GM12872 (cell line): ENCODE results near the gene CYP2W1.
A peak's percentile ranks its signal among the peaks of the same experiment; 100 is the strongest.

Experiments used
- CTCF ChIP-seq: IDR thresholded peaks from 3 replicates; pipeline ENCODE4 v1.5.1; 2011; ENCODE audit warnings: low read depth, mild to moderate bottlenecking, low read length, moderate library complexity; ENCODE audit not compliant: insufficient read depth

Gene CYP2W1

GRCh38 chr7:962401-963081 is 20.4 kb upstream of the CYP2W1 start:
- TF ChIP-seq CTCF, result no peak

DNA sequence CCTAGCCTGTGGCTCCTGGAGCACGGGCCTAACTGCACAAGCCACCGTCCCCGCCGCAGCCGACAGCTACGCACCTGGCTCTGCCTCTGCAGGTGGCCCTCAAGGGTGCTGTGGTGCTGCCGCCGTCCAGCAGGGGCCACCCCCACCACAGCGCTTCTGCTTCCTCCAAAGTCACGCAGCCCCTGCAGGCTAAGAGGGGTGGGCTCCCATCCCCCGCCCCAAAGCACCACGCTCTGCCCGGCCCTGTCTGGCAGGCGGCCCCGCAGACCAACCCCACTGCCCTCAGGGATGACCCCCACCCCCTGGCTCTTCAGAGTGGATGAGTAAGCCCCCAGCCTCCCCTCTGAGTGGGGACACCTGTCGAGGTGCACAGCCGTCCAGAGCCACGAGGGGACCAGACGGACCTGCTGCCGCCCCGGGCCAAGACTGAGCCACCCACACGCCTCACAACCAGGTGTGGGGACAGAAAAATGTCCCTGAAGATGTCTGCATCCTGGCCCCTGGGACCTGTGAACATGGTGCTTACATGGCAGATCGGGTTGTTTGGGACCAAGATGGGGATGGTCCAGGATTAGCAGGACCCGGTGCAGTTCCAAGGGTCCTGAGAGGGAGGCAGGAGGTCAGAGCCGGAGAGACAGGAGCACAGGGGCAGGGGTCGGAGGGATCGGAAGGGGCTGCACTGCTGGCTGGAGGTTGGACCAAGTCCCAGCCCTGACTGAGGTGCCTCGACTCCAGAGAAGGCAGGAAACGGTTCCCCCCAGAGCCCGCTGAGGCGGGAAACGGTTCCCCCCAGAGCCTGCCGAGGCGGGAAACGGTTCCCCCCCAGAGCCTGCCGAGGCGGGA is 19.5 kb upstream of the CYP2W1 start:
- peak; percentile 39 for TF ChIP-seq CTCF

- TF ChIP-seq CTCF, result no peak
Observed at GRCh38 chr7:964401-965231, 18.4 kb upstream of the CYP2W1 start.

GRCh38 chr7:966291-967069 is 16.5 kb upstream of the CYP2W1 start:
- TF ChIP-seq CTCF, result no peak

DNA sequence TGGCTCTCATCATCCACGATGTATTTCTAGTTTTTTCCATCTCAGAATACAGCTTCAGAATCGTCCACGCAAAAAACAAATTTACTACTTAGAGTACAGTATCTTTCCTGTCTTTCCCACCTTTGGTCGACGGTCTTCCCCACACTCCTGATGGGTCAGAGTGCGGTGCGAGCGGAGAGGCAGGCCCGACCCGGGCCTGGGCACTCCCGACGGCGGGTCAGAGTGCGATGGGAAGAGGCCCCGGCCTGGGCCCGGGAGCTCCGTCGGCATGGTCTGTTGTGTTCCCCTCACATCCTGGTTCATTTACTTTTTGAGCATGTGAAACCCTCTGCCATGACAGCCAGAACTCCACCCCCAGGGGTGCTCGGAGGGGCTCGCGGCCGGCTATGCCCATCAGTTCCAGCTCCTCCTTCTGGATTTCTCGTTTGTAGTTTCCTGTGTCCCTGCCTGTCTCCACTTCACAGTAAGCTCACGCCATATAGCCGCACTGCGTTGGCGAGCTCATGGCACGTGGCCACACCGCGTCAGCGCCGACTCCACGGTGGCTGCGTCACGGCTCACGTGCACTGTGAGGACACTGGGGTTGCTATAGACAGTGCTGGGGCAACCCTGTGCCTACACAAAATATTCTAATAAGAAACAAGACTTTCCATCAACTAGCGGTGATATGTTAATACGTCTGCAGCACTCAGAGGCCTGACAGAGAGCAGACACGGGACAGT is 15.5 kb upstream of the CYP2W1 start:
- TF ChIP-seq CTCF, result no peak

- TF ChIP-seq CTCF, result no peak
Observed at GRCh38 chr7:968205-969105, 14.5 kb upstream of the CYP2W1 start.
